AG09319 (cell line): ENCODE results near the gene SLC35G2.
"Not testable (repeated sequence)": the region's sequence is repeated elsewhere in the genome, so short reads cannot be mapped to it uniquely, and the experiment has no call there.

Experiments
- DNase-seq: peaks from one replicate; pipeline ENCODE4 v3.0.0-alpha.2; 2010; ENCODE audit warnings: low read depth; ENCODE audit errors: extremely low read depth
- TF ChIP-seq, protein P1 (sequence below): IDR thresholded peaks from 2 replicates; pipeline ENCODE4 v1.5.1; 2011; ENCODE audit warnings: low read depth, mild to moderate bottlenecking, inconsistent platforms, low read length, moderate library complexity

The SLC35G2 gene

DNA sequence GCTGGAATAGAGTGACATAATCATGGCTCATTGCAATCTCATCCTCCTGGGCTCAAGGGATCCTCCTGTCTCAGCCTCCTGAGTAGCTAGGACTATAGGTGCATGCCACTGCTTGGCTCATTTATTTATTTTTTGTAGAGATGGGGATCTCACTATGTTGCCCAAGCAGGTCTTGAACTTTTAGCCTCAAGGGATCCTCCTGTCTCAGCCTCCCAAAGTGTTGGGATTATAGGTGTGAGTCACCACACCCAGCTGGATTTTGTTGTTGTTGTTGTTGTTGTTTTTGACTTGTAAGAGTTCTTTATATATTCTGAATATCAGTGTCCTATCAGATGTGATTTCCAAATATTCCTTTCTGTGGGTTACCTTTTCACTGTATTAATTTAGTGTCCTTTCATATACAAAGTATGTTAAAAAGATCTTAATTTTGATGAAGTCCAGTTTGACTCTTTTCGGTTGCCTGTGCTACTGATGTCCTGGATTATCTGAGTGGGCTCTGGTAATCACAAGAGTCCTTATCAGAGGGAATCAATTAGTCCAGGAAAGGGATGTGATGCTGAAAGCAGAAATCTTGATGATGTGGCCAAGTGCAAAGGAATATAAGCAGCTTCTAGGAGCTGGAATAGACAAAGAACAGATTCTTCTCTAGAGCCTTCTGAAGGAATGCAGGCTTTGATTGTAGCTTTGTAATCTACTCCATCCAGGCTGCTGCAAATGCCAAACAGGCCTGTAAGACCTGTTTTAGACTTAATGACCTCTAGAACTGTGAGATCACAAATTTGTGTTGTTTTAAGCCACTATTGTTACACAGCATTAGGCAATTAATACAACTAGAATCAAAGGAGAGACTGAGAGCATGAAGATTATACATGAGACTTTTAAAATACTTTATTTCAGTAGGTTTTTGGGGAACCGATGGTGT lies 73.3 kb downstream of the SLC35G2 start:
- no peak for DNase-seq
- TF ChIP-seq, protein P1, sequence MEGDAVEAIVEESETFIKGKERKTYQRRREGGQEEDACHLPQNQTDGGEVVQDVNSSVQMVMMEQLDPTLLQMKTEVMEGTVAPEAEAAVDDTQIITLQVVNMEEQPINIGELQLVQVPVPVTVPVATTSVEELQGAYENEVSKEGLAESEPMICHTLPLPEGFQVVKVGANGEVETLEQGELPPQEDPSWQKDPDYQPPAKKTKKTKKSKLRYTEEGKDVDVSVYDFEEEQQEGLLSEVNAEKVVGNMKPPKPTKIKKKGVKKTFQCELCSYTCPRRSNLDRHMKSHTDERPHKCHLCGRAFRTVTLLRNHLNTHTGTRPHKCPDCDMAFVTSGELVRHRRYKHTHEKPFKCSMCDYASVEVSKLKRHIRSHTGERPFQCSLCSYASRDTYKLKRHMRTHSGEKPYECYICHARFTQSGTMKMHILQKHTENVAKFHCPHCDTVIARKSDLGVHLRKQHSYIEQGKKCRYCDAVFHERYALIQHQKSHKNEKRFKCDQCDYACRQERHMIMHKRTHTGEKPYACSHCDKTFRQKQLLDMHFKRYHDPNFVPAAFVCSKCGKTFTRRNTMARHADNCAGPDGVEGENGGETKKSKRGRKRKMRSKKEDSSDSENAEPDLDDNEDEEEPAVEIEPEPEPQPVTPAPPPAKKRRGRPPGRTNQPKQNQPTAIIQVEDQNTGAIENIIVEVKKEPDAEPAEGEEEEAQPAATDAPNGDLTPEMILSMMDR = no peak

DNA sequence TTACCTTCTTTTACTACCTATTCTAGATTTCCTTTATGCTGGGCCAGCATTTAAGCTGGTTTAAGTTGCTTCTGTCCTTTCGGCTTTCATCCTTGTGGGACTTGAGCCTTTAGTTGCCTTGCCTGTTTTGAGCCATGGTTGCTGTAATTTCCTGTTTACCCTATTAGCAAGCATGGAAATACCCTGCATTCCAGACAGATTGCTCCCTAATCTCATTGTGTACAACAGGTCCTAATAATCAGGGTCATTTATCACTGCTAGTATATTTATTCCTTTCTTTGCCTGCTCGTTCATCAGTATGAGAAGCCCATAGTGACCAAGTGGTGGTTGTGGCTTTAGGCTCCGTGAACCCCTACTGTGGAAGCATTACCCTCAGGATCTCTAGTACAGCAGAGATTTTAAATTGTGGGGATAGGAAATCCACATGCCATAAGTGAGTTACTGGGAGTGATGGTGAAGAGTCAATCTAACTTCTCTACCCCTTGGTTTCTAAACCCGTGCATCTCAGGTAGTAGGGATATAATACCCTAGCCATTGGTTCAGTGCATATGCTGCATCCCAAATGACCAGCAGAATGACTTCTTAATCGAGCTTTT lies 75.0 kb downstream of the SLC35G2 start:
- TF ChIP-seq, protein P1 = no peak
- peak; percentile 40 for DNase-seq

DNA sequence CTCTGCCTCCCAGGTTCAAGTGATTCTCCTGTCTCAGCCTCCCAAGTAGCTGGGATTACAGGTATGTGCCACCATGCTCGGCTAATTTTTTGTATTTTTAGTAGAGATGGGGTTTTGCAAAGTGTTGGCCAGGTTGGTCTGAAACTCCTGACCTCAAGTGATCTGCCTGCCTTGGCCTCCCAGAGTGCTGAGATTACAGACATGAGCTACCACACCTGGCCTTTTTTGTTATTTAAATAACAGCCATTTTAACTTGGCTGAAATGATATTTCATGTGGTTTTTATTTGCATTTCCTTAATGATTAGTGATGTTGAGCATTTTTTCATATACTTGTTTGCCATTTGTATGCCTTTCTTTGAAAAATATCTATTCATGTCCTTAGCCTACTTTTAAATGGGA lies 78.2 kb downstream of the SLC35G2 start:
- DNase-seq = not testable (repeated sequence)

DNA sequence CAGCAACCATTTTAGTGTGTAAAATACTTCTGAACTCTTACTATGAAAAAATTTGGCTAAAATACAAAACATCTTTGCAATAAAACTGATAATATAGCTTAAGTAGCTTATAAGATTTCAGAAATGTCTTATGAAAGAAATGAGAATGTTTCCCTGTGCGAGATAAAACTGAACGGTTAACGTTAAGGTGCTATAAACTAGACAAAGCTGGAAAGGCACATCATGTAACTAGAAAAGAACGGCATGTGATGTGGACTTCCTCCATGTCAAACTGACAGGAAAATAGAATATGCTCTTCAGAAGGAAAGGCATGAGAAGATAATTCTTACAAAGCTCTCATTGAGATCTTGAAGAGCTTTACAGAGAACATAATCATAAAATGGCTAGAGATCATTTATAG lies 79.6 kb downstream of the SLC35G2 start:
- TF ChIP-seq, protein P1 = no peak
- DNase-seq = no peak

DNA sequence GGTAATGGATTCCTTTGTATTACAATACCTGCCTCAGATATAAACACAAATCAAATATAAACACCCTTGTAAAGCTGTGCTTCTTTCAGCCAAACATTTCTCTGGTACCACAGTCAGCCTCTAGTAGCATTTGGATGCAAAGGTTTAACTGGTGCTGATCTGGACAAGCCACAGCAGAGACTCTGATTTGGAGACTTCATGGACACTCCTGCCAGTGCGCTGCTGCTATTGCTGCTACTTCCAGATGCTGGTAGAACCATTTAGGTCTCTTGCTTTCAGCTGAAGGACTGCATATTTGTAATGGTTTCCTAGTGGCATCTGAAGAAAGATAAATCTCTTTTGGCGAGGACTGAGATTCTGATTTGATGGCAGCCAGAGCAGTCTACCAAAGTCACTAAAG lies 80.0 kb downstream of the SLC35G2 start:
- TF ChIP-seq, protein P1 = no peak
- DNase-seq = no peak

DNA sequence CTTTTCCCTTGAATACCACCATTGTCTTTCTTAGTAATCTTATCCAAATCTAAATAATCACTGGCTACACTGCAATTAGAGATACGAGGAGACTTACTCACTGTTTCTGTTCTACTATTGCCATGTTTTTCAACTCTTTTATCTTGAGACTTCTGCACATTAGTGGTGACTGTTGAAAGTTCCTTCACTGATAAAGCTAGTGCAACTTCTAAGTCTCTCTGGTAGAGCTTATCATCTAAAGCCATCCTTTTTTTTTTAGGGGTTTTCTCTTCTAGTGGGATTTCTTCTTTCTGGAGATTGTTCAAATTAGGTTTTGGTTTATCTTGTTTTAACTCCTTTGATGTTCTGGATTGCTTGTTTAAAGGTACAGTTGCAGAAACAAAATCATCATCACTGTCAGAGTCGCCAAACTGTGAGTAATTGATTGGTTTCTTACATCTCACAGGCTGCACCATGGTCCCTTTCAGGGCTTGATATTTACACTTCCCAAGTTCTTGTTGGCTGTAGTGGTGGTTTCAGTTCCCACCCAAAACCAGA lies 80.8 kb downstream of the SLC35G2 start:
- DNase-seq = no peak
- TF ChIP-seq, protein P1 = no peak

DNA sequence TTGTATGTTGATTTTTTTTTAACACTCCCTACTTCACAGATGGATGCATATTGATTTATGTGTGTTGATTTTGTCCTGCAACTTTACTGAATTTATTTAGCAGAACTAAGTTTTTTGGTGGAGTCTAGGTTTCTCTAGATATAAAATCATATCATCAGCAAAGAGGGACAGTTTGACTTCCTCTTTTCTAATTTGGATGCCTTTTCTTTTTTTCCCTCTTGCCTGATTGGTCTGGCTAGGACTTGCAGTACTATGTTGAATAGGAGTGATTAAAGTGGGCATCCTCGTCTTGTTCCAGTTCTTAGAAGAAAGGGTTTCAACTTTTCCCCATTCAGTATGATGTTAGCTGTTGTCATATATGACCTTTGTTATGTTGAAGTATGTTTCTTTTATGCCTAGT lies 81.8 kb downstream of the SLC35G2 start:
- DNase-seq = not testable (repeated sequence)

DNA sequence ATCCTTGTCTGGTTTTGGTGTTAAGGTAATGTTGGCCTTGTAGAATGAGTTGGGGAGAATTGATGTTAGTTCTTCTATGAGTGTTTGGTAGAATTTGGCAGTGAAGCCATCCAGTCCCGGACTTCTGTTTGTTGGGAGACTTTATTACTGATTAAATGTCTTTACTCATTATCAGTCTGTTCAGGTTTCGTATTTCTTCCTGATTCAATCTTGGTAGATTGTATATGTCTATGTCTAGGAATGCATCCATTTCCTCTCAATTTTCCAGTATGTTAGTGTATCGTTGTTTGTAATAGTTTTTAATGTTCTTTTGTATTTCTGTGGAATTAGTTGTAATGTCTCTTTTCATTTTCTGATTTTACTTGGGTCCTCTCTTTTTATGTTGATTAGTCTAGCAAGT lies 82.5 kb downstream of the SLC35G2 start:
- TF ChIP-seq, protein P1 = no peak
- no peak for DNase-seq

DNA sequence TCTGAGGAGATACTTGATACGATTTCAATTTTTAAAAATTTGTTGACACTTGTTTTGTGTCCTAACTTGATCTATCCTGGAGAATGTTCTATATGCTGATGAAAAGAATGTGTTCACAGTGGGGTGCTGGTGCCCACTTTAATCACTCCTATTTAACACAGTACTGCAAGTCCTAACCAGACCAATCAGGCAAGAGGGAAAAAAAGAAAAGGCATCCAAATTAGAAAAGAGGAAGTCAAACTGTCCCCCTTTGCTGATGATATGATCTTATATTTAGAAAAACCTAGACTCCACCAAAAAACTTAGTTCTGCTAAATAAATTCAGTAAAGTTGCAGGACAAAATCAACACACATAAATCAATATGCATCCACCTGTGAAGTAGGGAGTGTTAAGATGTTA lies 83.6 kb downstream of the SLC35G2 start:
- DNase-seq = not testable (repeated sequence)
